ENCODE results near the gene TMEM209. TPM values are rescaled to one million over a fixed set of nuclear protein-coding genes. Genes with fewer than 3 reads are reported as not detected.

The TMEM209 gene
- total RNA-seq, 1 donor from 2014 or later = 21.7 TPM

- intact Hi-C loops (cut with DNase I) = no loop called here
- Histone ChIP-seq H3K4me1 (no peaks in the 10 kb centered on the region), H3K9me3 (no peaks in the 10 kb centered on the region), H3K36me3 (no peaks in the 10 kb centered on the region), H3K4me3 (no peak overlapping the region), H3K27me3 (ENCODE audit: low read depth) (no peaks in the 10 kb centered on the region), H3K27ac (no peak overlapping the region)
- DNase-seq (no peak), ATAC-seq (no peak)
- no peak for TF ChIP-seq CTCF (IDR thresholded peaks at IDR 0.05)
Measured at GRCh38 chr7:130221746-130222145, 16.5 kb upstream of the TMEM209 start.

DNA sequence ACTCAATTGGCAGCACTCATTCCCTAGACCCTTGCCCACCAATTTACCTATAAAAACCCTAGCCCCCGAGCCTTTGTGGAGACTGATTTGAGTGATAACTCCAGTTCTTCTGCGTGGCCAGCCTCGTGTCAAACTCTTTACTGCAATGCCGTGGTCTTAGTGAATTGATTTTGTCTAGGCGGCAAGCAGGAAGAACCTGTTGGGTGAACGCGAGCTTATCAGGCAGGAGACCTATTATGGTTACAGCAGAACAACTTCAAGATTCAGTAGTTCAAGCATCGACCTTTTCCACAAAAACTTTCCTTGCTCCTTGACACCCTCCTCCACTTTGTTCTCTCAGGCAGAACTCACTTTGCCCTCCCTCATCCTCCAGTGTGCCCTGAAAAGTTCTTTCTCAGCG, 14.7 kb upstream of the TMEM209 start:
- DNase-seq (no peak), ATAC-seq (no peak)
- no peaks in the 10 kb centered on the region for H3K9me3 ChIP-seq
- H3K27ac ChIP-seq = no peak overlapping the region
- no peaks in the 10 kb centered on the region for H3K36me3 ChIP-seq
- TF ChIP-seq CTCF (IDR thresholded peaks at IDR 0.05) = no peak
- H3K27me3 ChIP-seq (ENCODE audit: low read depth) = no peaks in the 10 kb centered on the region
- no peaks in the 10 kb centered on the region for H3K4me1 ChIP-seq
- intact Hi-C loops (cut with DNase I) = no loop called here
- H3K4me3 ChIP-seq = no peak overlapping the region

GRCh38 chr7:130218806-130219620, 13.8 kb upstream of the TMEM209 start:
- H3K4me1 ChIP-seq = no peaks in the 10 kb centered on the region
- H3K36me3 ChIP-seq = no peaks in the 10 kb centered on the region
- H3K27ac ChIP-seq = no peak overlapping the region
- H3K4me3 ChIP-seq = no peak overlapping the region
- no peaks in the 10 kb centered on the region for H3K27me3 ChIP-seq (ENCODE audit: low read depth)
- no peak for TF ChIP-seq CTCF (IDR thresholded peaks at IDR 0.05)
- H3K9me3 ChIP-seq = no peaks in the 10 kb centered on the region
- DNase-seq (no peak), ATAC-seq (no peak)
- intact Hi-C loops (cut with DNase I) = no loop called here

GRCh38 chr7:130216750-130217149, 11.5 kb upstream of the TMEM209 start:
- H3K9me3 ChIP-seq = no peaks in the 10 kb centered on the region
- H3K4me1 ChIP-seq = no peaks in the 10 kb centered on the region
- H3K4me3 ChIP-seq = no peak overlapping the region
- H3K36me3 ChIP-seq = no peaks in the 10 kb centered on the region
- DNase-seq (no peak), ATAC-seq (no peak)
- no peak for TF ChIP-seq CTCF (IDR thresholded peaks at IDR 0.05)
- intact Hi-C loops (cut with DNase I) = no loop called here
- no peaks in the 10 kb centered on the region for H3K27me3 ChIP-seq (ENCODE audit: low read depth)
- no peak overlapping the region for H3K27ac ChIP-seq

- DNase-seq (no peak), ATAC-seq (no peak)
- Histone ChIP-seq H3K4me1 (no peaks in the 10 kb centered on the region), H3K4me3 (no peak overlapping the region), H3K27me3 (ENCODE audit: low read depth) (no peaks in the 10 kb centered on the region), H3K9me3 (no peaks in the 10 kb centered on the region), H3K27ac (no peak overlapping the region), H3K36me3 (no peaks in the 10 kb centered on the region)
- intact Hi-C loops (cut with DNase I) = no loop called here
- no peak for TF ChIP-seq CTCF (IDR thresholded peaks at IDR 0.05)
Measured at GRCh38 chr7:130216025-130216424, 10.8 kb upstream of the TMEM209 start.

Data from lower lobe of right lung (tissue), 2 donors.